Mucosa of descending colon (tissue), 3 donors: ENCODE results near the gene VEPH1. TPM values are rescaled to one million over a fixed set of nuclear protein-coding genes. Genes with fewer than 3 reads are reported as not detected.

Source experiments
- ATAC-seq: fragments of 200-7000 bp; cut with Tn5 transposase; one replicate; pipeline ENCODE4 v1.9.1; 2020; ENCODE audit warnings: mild to moderate bottlenecking, moderate library complexity
- DNase-seq, 3 donors: peaks; one replicate each; pipeline ENCODE4 v3.0.0-alpha.2; 2020
- H3K36me3 ChIP-seq: fragments of 200-600 bp; one replicate; pipeline ENCODE4 v1.8.0; 2021; ENCODE audit warnings: low read depth, mild to moderate bottlenecking
- H3K4me1 ChIP-seq: fragments of 200-600 bp; one replicate; pipeline ENCODE4 v1.8.0; 2021; ENCODE audit warnings: low read depth, mild to moderate bottlenecking
- H3K4me3 ChIP-seq: fragments of 200-600 bp; one replicate; pipeline ENCODE4 v1.8.0; 2021; ENCODE audit warnings: mild to moderate bottlenecking
- H3K9me3 ChIP-seq: fragments of 200-600 bp; one replicate; pipeline ENCODE4 v1.8.0; 2021; ENCODE audit warnings: mild to moderate bottlenecking
- CTCF ChIP-seq: fragments of 200-600 bp; IDR thresholded peaks from one replicate; pipeline ENCODE4 v1.8.0; 2022; ENCODE audit warnings: antibody characterized with exemption, mild to moderate bottlenecking
- intact Hi-C, 2 donors: fragments of 100-400 bp; cut with DNase I in 1 of 2; cut with micrococcal nuclease in 1 of 2; formaldehyde crosslinking; loops; one replicate each; pipeline versions ENCODE4 v1.11.0 to v1.11.1; 2022; cut with DNase I, micrococcal nuclease
- total RNA-seq, 3 donors: library from RNA; stranded (reverse); fragmentation: NEBNext Ultra II Directional in 2 of 3; extraction: Animal tissue kit (Norgen Biotek cat#: 25700) in 2 of 3; gene quantifications; one replicate each; pipeline versions ENCODE4 v1.2.1 to v1.2.4, GENCODE V29; 2021 to 2023
- donor health status: DM: no; HTN: no; CAD: no; lungs with moderate emphysema.
- donor health status: DM: no; HTN: no; CAD: no.
- donor health status: DM: no; HTN: yes; CAD: no.

VEPH1 gene
- total RNA-seq, 3 donors from 2014 or later, result 1.5 to 6.3 (median 4.8) TPM

GRCh38 chr3:157472648-157473047 lies 30.6 kb downstream of the VEPH1 start:
- H3K9me3 ChIP-seq, result no peaks in the 10 kb centered on the region
- no peaks in the 10 kb centered on the region for H3K4me1 ChIP-seq
- ATAC-seq, result no peak
- no peak for TF ChIP-seq CTCF
- no peak overlapping the region for H3K4me3 ChIP-seq
- no peak for DNase-seq
- intact Hi-C loops, result no loop called here
- H3K36me3 ChIP-seq, result no peaks in the 10 kb centered on the region

- DNase-seq (no peak), ATAC-seq (no peak)
- no peaks in the 10 kb centered on the region for H3K9me3 ChIP-seq
- TF ChIP-seq CTCF, result no peak
- no peaks in the 10 kb centered on the region for H3K4me1 ChIP-seq
- intact Hi-C loops, result no loop called here
- no peak overlapping the region for H3K4me3 ChIP-seq
- no peaks in the 10 kb centered on the region for H3K36me3 ChIP-seq
Observed at GRCh38 chr3:157471064-157471463, 32.2 kb downstream of the VEPH1 start.

- ATAC-seq, result no peak
- no peak overlapping the region for H3K4me3 ChIP-seq
- intact Hi-C loops, result no loop called here
- no peaks in the 10 kb centered on the region for H3K36me3 ChIP-seq
- no peaks in the 10 kb centered on the region for H3K9me3 ChIP-seq
- DNase-seq, result no peak
- TF ChIP-seq CTCF, result no peak
- H3K4me1 ChIP-seq, result no peaks in the 10 kb centered on the region
Observed at GRCh38 chr3:157469561-157470294, 33.5 kb downstream of the VEPH1 start.

DNA sequence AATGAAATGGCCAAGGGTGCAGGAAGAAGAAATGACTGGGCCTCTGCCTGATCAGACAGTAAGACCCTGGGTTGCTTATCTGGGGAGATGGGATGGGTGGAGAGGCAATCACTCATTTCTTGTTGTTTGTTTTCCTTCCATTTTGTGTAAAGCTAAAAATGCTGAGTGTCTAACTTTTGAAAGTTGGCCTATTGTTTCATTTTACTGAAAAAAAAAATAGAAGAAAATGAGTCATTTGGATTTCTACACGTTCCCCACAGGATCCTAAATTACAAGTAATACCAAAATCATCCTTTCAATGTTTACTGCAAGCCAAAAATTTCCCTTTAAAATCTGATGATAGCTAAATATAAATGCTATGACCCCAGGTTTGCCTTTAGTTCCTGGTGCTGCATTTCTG lies 36.0 kb downstream of the VEPH1 start:
- Histone ChIP-seq H3K9me3 (no peaks in the 10 kb centered on the region), H3K36me3 (no peaks in the 10 kb centered on the region), H3K4me1 (no peaks in the 10 kb centered on the region), H3K4me3 (no peak overlapping the region)
- no peak for ATAC-seq
- no peak for TF ChIP-seq CTCF
- intact Hi-C loops, result no loop called here
- DNase-seq, result no peak

DNA sequence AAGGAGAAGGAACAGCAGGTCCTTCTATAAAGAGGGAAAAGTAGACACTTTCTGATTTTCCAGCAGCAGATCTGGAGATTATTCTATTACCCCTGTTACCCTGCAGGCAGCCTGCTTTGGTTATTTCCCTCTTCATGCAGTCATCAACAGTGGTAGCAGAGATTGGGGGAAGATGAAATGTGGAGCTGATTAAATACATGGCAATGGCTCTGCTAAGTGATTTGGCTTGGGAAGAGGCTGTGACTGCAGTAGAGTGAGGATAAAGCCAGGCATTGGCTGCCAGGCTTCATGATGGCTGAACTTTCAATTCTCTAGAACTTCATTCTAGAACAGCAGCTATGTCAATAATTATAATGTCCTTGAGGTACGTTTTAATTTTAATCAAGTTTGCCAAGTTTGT lies 37.5 kb downstream of the VEPH1 start:
- no peak for ATAC-seq

More for the DNA sequence above, 37.5 kb downstream of the VEPH1 start:
- Histone ChIP-seq H3K4me1 (no peaks in the 10 kb centered on the region), H3K9me3 (no peaks in the 10 kb centered on the region), H3K4me3 (no peak overlapping the region), H3K36me3 (no peaks in the 10 kb centered on the region)
- DNase-seq, result no peak
- TF ChIP-seq CTCF, result no peak
- intact Hi-C loops, result no loop called here
